Measurements from ENCODE around the gene HEG1. TPM values are rescaled to one million over a fixed set of nuclear protein-coding genes. Genes with fewer than 3 reads are reported as not detected.

The HEG1 gene
- total and polyA plus RNA-seq, 2 donors (not counting 3 experiments of a cell fraction or from before 2014, with no cell fraction given): 50.1 to 106 TPM

GRCh38 chr3:124974691-124975090 lies 81.1 kb downstream of the HEG1 start:
- TF ChIP-seq CTCF (IDR thresholded peaks at IDR 0.05; ENCODE audit: extremely low read depth in 1 of 2, insufficient read depth in 1 of 2, low read depth in 1 of 2, low read length in 2 of 2) (no peak), EZH2 (IDR thresholded peaks at IDR 0.05; ENCODE audit: borderline replicate concordance, low read depth, low read length, severe bottlenecking) (no peak), GATA2 (IDR thresholded peaks at IDR 0.05; ENCODE audit: insufficient read depth, insufficient read length, low read depth, low read length) (no peak), MYC (IDR thresholded peaks at IDR 0.05; ENCODE audit: low read depth, low read length) (no peak), POLR2AphosphoS5 (IDR thresholded peaks at IDR 0.05; ENCODE audit: insufficient read depth, low read depth, low read length) (no peak), POLR2A (IDR thresholded peaks at IDR 0.05; ENCODE audit: low read depth, low read length) (no peak), MAX (IDR thresholded peaks at IDR 0.05; ENCODE audit: insufficient read depth, insufficient read length) (no peak), FOS (IDR thresholded peaks at IDR 0.05; ENCODE audit: borderline replicate concordance, insufficient read depth, low read length) (no peak), JUN (IDR thresholded peaks at IDR 0.05; ENCODE audit: borderline replicate concordance, insufficient read depth, insufficient read length, low read depth) (no peak)
- Histone ChIP-seq H4K20me1 (replicated peaks; ENCODE audit: control insufficient read depth, extremely low read depth, insufficient read depth, low read length) (no peaks in the 10 kb centered on the region), H3K27me3 (ENCODE audit: control insufficient read depth in 2 of 2, insufficient read depth in 2 of 2, low read length in 2 of 2) (no peaks in the 10 kb centered on the region), H3K9me1 (replicated peaks; ENCODE audit: control insufficient read depth, extremely low read depth, insufficient read depth, low read length) (no peaks in the 10 kb centered on the region), H3K9me3 (replicated peaks; ENCODE audit: control insufficient read depth, insufficient read depth, low read length) (no peaks in the 10 kb centered on the region), H3K79me2 (ENCODE audit: control insufficient read depth, insufficient read depth, low read length) (no peaks in the 10 kb centered on the region), H3K4me3 (replicated peaks in 1 of 3; ENCODE audit: insufficient read depth in 1 of 3, low read depth in 1 of 3, low read length in 3 of 3) (no peak overlapping the region), H2AFZ (ENCODE audit: low read depth, low read length) (no peak overlapping the region), H3K36me3 (ENCODE audit: control insufficient read depth in 2 of 2, extremely low read depth in 1 of 2, insufficient read depth in 2 of 2, low read length in 2 of 2) (peaks cover 3 to 9% of the 10 kb centered on the region in 2 experiments), H3K27ac (ENCODE audit: insufficient read depth, low read depth, low read length) (no peak overlapping the region), H3K4me1 (ENCODE audit: control insufficient read depth, extremely low read depth, insufficient read depth, low read length) (no peaks in the 10 kb centered on the region), H3K4me2 (ENCODE audit: insufficient read depth, low read length) (no peak overlapping the region), H3K9ac (replicated peaks; ENCODE audit: extremely low read depth, insufficient read depth, low read length) (no peak overlapping the region)
- intact Hi-C loops (cut with micrococcal nuclease) (no loop called here), dilution Hi-C loops (cut with MboI; ENCODE audit: extremely low pct_ligation_motif_present, low sequenced_read_pairs) (no loop called here)
- no TSS peak for BruUV-seq (replicated peaks)
- CTCF ChIA-PET: interaction anchor here (1.0 kb wide), 1 partner anchor 13 kb away, joined by 3 read pairs; no protein-coding TSS in a partner anchor
- DNase-seq (ENCODE audit: low read depth, low spot score) (no peak), FAIRE-seq (no peak)
- POLR2A ChIA-PET: no interaction called here
